HG03460 (cell line): ENCODE data around the gene NPIPB13.
"Not testable (repeated sequence)": the region's sequence is repeated elsewhere in the genome, so short reads cannot be mapped to it uniquely, and the experiment has no call there.

Source experiments
- ATAC-seq: cut with Tn5 transposase; IDR thresholded peaks from one replicate; pipeline ENCODE4 v1.9.1; 2021; ENCODE audit not compliant: unreplicated experiment

NPIPB13 gene

GRCh38 chr16:30248379-30248778 is at the start of gene NPIPB13:
Gene NPIPB13 (minus strand): TSS chr16:30248479. CDS start chr16:30245573, 2,906 bp downstream.
- not testable (repeated sequence) for ATAC-seq

GRCh38 chr16:30282357-30282756 is 34.1 kb upstream of the NPIPB13 start:
- not testable (repeated sequence) for ATAC-seq

- not testable (repeated sequence) for ATAC-seq
Measured at GRCh38 chr16:30278523-30278922, 30.2 kb upstream of the NPIPB13 start.

- ATAC-seq, result not testable (repeated sequence)
Measured at GRCh38 chr16:30217082-30217481, 31.2 kb downstream of the NPIPB13 start.

DNA sequence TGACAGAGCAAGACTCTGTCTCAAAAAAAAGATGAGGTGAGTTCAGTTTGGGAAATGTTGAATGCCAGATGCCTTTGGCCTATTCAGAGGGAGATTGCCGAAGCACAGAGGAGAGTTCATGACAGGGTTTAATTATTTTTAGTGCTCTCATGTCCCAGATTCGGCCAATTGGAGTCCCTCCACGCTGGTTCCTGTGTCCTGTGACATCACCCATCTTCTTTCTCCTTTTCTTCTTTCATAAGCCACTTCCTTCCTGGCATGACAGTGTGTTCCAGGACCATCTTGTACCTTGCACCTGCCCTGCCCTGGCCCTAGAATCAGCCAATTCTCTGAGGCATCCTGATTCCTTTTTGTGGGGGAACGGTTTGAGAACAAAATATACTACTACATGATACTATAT is 36.9 kb downstream of the NPIPB13 start:
- ATAC-seq, result not testable (repeated sequence)

DNA sequence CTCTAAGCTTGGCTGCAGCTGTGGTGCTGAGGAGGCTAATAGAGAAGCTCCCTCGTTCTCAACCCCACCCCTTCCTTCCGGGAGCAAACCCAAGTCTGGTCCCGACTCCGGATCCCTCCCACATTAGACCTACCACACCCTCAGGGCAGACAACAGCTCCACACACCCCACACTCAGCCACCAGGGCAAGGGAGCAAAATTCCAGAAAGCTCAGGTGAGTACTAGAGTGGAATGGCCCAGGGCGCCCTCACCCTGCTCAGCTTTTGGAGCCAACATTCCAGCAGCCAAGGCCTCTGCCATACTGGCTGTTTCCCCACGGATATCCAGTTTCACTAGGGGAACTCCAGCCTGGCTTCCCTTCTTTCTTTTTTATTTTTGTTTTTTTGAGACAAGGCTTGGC is 39.2 kb downstream of the NPIPB13 start:
- ATAC-seq, result not testable (repeated sequence)

DNA sequence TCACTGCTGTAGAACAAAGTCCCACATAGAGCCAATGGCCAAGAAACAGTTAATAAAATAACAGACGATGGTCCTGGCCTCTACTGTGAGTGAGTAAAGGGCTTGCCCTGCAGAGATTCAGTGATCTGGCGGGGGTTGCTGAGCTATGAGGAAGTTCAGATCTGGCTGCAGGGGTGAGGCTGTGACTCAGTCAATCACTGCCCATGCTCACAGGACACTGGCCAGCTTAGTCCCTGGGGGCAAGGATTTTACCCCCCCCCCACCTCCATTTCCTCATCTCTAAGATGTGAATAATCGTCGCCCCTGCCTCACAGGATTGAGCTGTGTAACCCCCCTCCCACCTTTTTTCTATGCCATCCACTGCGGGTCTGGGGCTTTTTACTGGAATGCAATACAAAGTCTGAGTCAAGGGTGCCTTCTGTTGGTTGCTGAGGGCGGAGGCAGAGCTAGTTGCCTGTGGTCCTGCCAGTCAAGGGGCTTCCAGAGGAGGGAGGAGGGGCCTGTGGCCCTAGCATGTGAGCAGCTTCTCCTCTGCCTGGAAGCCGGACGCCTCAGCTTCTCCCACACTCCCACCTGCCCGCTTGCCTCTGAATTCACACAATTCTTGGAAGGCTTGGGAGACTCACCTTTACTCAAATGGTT is 41.1 kb downstream of the NPIPB13 start:
- ATAC-seq, result not testable (repeated sequence)

DNA sequence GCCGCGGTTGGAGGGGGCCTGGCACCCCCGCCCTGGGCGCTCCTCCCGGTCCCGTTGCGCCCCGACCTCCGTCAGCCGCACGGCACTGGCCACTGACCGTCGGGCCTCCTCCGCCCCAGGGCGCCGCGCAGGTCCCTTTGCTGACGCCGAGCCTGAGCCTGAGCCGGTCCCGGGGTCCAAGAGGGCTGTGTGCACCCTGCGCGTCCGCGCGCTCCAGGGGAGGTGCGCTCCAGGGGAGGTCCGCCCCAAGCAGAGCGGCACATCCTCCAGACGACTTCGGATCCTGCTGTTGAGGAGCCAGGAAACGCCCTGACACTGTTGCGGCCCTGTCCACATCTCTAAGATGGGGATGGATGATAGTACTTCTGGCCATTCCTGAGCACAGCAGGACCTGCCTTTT is 42.0 kb downstream of the NPIPB13 start:
- ATAC-seq, result not testable (repeated sequence)

DNA sequence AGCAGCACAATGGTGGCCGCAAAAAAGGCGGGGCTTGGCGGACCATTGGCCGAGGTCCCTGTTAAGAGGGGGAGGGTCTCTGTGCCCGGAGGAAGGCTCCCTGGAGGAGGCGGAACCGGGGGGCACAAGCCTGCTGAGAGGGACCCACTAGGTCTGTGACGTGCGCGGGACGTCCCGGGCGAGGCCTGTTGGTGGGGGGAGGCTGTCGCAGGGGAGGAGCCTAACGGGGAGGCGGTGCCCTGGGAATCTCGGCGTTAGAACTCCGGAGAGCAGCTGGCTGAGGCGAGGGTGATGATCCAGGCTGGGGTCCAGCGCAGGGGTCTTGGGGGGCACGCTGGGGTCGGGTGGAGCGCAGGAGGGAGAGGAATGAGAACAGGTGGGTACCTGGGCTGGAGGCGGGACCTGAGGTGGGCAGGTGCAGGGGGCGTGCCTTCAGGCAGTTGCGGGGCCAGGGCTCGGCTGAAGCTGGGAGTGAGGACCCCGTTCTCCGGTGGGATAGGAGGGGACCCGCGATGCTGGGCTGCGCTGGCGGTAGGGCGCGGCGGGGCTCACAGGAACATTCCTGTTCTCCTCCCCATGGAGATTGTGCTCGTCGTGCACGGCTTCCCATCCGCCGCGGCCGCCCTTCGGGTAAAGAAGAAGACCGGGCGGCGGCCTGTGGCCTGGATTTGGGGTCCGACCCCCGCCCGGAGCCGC is 42.6 kb downstream of the NPIPB13 start:
- ATAC-seq, result not testable (repeated sequence)

GRCh38 chr16:30199608-30200343 is 48.5 kb downstream of the NPIPB13 start:
- not testable (repeated sequence) for ATAC-seq

DNA sequence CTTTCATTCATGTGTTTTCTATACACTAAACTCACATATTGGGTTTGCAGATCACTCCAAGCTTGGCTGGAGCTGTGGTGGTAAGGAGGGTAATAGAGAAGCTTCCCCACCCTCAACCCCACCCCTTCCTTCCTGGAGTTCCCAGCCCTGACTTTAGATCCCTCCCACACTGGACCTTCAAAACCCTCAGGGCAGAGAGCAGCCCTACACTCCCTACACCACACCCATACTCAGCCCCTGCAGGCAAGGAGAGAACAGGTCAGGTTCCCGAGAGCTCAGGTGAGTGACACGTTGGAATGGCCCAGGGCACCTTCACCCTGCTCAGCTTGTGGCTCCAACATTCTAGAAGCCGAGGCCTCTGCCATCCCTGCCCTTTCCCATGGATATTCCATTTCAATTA is 49.2 kb downstream of the NPIPB13 start, which contains the start of gene SULT1A3:
SULT1A3 (plus strand) TSS at position 207 of the 400 bp plus-strand sequence. CDS start 1,474 bp downstream, outside the sequence.
- ATAC-seq, result not testable (repeated sequence)
